Fibroblast of gingiva (primary cell): ENCODE results near the gene NUDT3.
"Not testable (repeated sequence)": the region's sequence is repeated elsewhere in the genome, so short reads cannot be mapped to it uniquely, and the experiment has no call there.

ENCODE experiments used
- DNase-seq: peaks from one replicate; pipeline ENCODE4 v3.0.0-alpha.2; 2011; ENCODE audit warnings: low read depth

The NUDT3 gene

DNA sequence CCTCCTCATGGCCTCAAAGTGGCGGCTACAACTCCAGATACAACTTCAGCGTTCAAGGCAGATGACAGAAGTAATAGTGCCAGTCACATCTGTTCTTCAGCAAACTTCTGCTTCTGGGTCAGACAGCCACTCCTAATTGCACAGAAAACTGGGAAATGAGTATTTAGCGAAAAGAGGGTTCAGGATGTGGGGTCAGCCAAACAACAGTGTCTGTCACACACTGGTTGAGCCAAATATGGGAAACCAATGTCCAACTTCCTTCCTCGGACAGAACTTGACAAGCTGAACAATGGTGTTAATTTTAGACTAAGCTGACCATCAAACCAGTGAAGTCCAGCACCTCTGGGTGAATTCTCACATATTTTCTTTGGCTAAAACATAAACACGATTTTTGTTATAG, 22.1 kb downstream of the NUDT3 start:
- DNase-seq: no peak

DNA sequence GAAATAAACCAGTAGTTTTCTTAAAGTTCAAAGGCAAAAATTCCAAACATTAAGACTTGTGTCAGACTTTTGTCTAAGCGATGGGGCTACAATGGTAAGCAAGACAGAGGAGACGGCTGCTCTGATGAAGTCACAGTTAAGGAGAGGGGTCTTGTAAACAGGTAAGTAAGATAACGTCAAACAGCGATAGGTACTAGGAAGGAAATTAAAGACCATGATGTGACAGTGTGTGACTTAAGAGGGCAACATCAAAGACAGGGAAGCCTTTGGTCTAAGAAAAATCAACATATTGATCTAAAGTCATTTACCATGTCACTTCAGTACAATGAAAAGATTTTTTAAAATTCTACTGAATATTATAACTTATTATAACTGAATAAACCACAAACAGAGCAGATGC, 23.1 kb downstream of the NUDT3 start:
- no peak for DNase-seq

DNA sequence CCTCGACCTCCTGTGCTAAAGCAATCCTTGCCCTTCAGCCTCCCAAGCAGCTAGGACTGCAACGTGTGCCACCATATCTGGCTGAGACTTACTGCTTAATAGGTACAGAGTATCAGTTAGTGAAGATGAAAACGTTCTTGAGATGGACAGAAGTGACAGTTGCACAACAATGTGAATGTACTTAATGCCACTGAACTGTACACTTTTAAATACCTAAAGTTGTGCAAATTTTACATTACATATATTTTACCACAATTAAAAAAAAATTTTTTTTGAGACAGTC, 25.9 kb downstream of the NUDT3 start:
- no peak for DNase-seq

DNA sequence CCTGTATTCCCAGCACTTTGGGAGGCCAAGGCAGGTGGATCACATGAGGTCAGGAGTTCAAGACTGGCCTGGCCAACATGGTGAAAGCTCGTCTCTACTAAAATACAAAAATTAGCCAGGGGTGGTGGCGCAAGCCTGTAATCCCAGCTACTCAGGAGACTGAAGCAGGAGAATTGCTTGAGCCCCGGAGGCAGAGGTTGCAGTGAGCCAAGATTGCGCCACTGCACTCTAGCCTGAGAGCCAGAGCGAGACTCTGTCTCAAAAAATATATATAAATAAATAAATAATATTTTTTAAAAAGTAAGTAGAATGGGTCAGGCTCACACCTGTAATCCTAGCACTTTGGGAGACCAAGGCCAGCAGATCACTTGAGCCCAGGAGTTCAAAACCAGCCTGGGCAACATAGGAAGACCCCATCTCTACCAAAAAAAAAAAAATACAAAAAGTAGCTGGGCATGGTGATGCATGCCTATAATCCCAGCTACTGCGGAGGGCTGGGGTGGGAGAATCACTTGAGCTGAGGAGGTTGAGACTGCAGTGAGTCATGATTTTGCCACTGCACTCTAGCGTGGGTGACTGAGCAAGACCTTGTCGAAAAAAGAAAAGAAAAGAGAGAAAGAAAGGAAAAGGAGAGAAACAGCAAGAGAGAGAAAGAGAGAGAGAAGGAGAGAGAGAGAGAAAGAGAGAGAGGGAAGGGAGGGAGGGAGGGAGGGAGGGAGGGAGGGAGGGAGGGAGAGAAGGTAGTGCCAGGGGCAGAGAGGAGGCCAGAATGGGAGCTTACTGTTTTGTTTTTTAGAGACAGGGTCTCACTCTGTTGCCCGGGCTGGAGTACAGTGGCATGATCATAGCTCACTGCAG, 26.5 kb downstream of the NUDT3 start:
- DNase-seq: peak; percentile 47

DNA sequence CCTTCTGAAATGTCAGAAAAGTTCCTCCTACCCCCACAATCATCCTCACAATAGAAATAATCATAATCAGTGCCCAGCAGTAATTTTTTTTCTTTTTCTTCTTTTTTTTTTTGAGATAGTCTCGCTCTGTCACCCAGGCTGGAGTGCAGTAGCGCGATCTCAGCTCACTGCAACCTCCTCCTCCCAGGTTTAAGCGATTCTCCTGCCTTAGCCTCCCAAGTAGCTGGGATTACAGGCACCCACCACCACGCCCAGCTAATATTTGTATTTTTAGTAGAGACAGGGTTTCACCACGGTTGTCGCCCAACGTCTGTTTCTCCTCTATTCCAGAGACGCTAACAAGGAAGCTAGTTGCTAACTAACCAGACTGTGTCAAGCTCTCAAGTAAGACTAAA, 28.8 kb downstream of the NUDT3 start:
- not testable (repeated sequence) for DNase-seq

DNA sequence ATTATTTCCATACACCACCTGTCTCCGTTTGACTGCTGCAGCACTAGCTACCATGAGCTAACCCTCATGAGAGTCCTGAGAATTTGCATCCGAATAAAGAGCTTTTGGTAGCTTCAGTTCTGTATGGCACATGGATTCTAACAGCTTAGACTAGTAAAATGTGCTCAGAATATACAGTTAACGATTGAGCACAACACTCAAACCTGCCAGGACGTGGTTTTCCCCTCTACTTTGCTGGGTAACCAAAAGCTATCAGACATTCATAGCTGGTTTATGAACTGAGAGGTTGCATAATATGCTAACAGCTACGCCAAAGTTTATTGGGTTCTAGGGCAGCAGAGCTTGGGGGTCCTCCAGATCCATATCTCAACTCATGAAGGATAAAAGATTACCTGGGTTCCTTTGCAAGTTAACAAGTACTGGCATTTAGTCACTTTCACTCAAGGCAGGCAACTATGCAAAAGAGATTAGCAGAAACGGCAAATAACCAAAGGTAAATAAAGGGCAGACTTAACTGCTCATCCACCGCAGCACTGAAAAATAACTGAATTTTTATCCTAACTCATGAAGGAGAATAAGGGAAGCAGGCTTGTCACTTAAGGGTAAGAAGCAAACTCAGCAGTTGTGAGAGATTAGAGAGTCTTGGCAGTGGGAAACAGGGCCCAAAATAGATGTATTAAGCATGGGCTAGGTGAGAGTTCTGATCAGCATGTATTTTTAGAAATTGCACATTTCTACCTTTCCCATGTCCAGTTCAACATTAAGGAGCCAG, 29.4 kb downstream of the NUDT3 start:
- no peak for DNase-seq

DNA sequence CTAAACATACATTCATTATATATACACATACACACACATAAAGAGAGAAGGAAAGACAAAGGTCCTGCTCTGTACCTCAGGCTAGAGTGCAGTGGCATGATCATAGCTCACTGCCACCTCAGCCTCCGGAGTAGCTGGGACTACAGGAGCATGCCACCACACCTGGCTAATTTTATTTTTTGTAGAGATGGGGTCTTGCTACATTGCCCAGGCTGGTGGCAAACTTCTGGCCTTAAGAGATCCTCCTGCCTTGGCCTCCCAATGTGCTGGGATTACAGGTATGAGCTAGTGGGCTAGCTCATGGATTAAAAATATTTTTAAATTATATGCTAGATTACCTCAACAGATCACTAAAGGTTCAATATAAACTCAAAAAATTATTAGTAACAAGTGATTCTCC, 30.3 kb downstream of the NUDT3 start:
- no peak for DNase-seq

DNA sequence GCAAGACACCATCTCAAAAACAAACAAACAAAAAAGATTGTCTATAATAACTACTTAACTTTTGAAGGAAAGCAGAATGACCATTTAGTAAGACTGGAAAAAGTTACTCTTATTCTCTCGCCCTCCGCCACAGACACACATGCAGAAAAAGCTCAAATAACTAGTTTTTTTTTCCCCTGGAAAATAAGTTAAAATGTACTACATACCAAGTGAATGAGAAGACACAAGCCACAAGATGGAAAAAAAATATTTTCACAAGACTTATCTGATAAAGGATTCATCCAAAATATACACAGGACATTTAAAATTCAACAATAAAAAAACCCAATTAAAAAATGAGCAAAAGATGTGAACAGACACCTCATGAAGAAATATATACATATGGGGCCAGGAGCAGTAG, 31.9 kb downstream of the NUDT3 start:
- peak; percentile 56 for DNase-seq

DNA sequence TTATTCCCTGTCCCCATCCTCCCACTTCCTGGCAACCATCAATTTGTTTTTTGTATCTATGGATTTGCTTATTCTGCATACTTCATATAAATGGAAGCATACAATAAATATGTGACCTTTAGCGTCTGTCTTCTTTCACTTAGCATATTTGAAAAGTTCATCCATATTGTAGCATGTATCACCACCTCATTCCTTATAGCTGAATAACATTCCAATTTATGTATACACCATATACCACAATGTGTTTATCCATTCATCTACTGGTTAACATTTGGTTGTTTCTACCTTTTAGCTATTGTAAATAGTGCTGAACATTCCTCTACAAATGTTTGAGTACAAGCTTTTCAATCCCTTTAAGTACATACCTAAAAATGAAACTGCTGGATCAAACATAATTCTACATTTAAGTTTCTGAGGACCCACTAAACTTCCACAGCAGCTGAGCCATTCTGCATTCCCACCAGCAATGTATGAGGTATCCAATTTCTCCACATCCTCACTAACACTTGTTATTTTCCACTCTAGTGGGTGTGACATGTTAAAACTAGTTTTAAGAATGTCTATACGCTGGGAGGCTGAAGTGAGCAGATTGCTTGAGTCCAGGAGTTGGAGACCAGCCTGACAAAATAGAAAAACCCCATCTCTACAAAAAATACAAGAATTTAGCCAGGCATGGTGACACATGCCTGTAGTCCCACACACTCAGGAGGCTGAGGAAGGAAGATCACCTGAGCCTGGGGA, 32.9 kb downstream of the NUDT3 start:
- DNase-seq: peak; percentile 14

DNA sequence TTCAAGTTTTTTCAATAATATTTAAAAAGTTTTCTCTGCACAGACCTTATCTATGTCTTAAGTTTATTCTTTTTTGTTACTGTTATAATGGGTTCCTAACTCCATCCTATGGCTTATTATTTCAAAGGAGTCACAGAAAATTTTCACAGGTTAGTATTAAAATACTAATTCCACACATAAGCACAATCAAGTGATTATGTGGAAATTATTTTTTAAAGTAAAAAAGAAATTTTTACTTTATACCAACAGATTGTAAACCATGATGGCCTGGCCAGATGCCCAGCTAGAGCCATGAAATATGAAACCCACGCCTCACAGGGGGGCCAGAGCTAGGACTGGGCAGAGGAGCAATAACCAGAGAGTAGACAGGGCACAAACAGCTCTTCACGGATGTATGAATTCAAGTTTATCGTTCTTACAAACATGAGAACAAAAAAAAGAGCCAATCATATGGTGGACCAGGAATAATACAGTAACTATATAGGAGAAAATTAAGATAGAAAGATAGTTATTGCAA, 34.0 kb downstream of the NUDT3 start:
- DNase-seq: peak; percentile 67

DNA sequence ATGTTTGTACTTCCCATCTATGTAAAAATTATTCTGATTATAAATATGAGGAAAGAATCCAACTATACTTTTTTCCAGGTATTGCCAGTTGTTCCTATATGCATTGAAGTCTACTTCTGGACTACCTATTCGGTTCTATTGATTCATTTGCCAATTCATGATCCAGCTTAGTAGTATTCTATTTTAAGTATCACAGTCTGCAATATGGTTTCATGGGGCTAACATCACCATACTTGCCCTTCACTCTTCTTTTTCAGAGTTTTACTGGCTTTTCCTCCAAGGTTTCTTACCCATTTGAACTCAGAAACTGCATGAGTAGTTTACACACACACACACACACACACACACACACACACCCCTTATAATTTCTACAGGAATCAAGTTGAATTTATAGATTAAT, 34.5 kb downstream of the NUDT3 start:
- DNase-seq: no peak

DNA sequence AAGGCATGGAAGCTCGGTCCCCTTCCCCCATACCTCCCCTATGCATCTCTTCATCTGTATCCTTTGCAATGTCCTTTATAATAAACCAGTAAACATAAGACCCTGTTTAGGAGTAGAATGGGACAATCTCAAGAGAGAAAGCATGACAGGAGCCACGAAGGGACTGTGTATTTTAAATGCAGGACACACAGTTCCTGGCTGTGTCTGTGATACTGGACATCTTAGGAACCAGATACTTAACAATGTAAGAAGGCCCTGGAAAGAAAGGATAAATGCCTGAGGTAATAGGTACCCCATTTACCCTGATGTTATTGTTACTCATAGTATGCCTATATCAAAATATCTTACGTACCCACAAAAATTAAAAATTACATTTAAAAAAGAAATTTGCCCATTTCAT, 36.6 kb downstream of the NUDT3 start:
- DNase-seq: no peak

DNA sequence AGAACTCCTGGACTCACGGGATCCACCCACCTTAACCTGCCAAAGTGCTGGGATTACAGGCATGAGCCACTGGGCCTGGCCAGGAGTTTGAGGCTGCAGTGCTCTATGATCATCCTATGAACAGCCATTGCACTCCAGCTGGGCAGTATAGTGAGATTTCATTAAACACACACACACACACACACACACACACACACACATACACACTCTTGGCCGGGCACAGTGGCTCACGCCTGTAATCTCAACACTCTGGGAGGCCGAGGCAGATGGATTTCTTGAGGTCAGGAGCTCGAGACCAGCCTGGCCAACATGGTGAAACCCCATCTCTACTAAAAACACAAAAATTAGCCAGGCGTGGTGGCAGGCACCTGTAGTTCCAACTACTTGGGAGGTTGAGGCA, 38.2 kb downstream of the NUDT3 start:
- not testable (repeated sequence) for DNase-seq

DNA sequence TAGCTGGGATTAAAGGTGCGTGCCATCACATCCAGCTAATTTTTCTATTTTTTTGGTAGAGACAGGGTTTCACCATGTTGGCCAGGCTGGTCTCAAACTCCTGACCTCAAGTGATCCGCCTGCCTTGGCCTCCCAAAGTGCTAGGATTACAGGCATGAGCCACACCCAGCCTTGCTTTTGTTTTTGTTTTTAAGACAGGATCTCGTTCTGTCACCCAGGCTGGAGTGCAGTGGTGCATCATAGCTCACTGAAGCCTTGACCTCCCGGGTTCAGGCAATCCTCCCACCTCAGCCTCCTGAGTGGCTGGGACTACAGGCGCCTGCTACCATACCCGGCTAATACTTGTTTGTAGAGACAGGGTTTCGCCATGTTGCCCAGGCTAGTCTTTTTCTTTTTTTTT, 38.9 kb downstream of the NUDT3 start:
- DNase-seq: not testable (repeated sequence)

DNA sequence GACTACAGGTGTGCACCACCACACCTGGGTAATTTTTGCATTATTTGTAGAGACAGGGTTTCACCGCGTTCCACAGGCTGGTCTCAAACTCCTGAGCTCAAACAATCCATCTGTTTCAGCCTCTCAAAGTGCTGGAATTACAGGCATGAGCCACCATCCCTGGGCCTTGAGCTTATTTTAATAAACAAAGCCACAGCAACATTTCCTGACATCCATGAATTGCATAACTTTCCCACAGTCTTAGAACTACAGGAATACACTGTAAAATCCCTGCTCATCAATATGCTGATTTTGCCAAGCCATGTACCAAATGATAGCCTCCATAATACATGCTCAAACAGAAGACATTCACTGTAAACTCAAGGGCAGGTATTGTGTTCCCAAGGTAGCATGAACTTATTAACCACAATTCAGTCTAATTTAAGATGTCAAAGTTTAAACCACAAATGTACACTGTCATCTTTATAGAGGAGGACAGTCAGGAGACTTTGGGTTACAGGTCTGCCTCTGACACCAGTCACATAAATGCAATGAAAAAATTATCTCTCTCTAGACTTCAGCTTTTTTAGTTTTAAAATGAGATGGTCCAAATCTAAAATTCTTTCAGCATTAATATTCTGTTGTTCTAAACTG, 40.0 kb downstream of the NUDT3 start:
- peak; percentile 36 for DNase-seq

DNA sequence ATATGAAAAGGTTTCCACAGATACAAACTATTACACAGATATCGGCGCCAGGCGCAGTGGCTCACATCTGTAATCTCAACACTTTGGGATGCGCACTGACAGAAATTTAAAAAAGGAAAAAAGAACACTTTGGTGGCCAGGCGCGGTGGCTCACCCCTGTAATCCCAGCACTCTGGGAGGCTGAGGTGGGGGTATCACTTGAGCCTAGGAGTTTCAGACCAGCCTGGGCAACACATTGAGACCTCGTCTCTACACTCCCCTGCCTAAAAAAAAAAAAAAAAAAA, 41.6 kb downstream of the NUDT3 start:
- DNase-seq: no peak

DNA sequence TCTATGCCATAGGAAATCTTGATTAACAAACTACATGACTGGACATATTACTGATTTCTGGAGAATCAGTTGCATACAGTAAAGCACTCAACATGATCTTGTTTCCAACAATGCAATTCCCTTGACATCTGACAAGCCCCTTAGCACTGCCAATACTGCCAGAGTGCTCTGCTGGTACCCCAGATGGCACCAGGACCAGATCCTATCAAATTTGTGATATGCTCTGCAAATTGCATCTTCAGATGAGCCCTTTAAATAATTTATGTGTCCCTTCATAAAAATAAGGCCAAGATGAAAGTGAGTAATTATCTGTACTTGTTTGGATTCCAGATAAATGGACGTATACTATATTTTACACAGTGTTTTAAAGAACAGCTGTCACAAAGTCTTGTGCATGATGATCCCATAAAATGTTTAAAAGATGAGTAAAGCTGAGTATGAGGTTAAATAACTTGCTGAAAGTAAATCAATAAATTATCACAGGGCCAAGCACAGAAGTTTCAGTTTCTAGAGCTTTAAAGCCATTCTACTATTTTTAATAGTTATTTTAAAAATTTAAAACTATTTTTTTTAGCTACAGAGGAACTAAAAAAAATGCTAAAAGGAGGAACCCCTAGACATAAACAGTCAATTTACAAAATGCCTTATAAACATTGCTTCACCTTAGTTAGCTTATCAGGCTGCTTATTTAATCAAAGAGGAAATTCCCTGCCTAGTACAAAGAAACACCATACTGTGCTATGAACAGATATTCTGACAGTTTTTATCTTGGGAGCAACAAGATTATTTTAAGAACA, 42.1 kb downstream of the NUDT3 start:
- no peak for DNase-seq

DNA sequence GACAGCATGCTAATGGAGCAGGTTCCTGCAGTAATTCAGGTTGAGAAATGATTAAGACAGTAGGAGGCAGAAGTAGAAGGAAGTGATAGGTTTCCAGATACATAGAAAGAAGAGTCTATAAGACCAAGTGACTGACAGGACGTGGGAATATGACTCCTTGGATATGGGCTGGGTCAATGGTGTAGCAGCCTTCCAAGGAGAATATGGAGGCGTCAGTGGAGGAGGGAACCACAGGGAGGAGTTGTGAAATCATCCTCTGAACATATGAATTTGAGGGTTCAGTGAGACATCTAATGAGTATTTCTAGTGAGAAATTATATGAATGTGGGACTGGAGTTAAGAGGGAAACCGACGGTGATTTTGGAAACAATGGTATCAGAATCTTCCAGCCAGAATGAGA, 43.3 kb downstream of the NUDT3 start:
- DNase-seq: no peak

DNA sequence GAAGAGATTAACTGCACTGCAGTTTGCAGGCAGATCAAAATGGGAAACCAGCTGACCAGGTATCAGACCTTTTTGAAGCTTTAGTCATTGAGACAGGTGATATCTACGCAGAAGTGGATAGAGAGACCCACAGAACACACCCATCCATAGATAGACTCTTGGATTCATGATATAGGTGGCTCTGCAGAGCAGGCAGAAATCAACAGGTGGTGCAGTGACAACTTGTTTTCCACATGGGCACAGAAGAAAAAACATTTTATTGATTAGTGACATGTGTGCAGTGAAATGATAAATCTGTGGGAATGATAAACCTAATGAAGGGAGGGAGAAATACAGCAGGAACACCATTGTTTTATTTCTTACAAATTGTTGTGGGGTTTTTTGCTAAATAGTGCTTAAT, 45.2 kb downstream of the NUDT3 start:
- DNase-seq: no peak

DNA sequence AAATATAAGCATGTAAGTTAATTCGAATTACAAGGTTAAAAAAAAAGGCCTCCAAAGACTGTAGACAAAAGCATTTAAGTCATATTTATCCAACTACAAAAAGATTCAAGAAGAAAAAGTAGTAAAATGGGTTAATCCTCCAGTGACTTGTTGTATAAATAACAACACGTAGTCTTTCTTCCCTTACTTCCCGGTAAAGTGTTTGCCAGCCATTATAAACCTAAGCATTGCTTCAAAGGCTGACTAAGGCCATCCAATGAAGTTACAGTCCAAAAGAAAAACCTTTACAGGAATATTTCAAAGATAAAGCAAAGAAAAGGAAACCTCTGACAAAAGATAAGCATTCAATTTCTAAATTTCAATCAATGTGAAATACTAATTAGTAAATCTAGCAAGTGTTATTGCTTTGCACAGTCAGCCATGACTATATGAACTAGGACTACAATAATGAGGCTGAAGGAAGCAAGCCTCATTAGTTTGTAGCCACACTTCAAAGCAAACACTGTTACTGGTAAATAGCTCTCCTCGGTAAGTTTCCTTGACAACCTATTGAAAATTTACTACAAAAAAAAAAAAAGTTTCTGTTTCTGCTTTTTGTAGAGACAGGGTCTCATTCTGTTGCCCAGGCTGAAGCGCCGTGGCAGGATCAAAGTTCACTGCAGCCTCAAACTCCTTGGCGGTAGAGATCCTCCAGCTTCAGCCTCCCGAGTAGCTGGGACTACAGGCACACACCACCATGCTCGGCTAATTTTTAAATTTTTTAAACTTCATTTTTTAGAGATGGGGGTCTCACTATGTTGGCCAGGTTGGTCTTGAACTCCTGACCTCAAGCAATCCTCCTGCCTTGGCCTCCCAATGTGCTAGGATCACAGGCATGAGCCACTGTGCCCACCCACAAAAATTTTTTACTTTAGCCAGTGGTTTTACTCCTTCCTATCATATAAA, 46.0 kb downstream of the NUDT3 start:
- no peak for DNase-seq

DNA sequence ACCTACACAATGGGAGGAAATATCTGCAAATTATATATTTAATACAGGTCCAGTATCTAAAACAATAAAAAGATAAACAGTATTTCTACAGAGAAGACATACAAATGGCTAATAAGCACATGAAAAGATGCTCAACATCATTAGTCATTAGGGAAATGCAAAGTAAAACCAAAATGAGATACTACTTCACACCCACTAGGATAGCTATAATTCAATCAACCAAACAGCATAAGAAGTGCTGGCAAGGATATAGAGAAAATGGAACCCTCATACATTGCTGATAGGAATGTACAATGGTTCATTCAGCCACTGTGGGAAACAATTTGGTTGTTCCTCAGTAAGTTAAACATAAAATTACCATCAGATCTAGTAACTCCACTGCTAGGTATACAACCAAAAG, 48.7 kb downstream of the NUDT3 start:
- DNase-seq: no peak
